Upper lobe of right lung (tissue), 1 donor: ENCODE data around the gene STARD9. TPM values are rescaled to one million over a fixed set of nuclear protein-coding genes. Genes with fewer than 3 reads are reported as not detected.
A peak's percentile ranks its signal among the peaks of the same experiment; 100 is the strongest.

Experiments used
- ATAC-seq: fragments of 200-7000 bp; cut with Tn5 transposase; one replicate; pipeline ENCODE4 v1.9.1; 2020; ENCODE audit warnings: mild to moderate bottlenecking, moderate library complexity
- DNase-seq: peaks from one replicate; pipeline ENCODE4 v3.0.0-alpha.2; 2020
- H3K27ac ChIP-seq: fragments of 200-600 bp; one replicate; pipeline ENCODE4 v1.8.0; 2022
- H3K27me3 ChIP-seq: fragments of 200-600 bp; one replicate; pipeline ENCODE4 v1.8.0; 2022; ENCODE audit warnings: mild to moderate bottlenecking
- H3K36me3 ChIP-seq: fragments of 200-600 bp; one replicate; pipeline ENCODE4 v1.8.0; 2022
- H3K4me1 ChIP-seq: fragments of 200-600 bp; one replicate; pipeline ENCODE4 v1.8.0; 2022
- H3K4me3 ChIP-seq: fragments of 200-600 bp; one replicate; pipeline ENCODE4 v1.8.0; 2022; ENCODE audit warnings: mild to moderate bottlenecking
- H3K9me3 ChIP-seq: fragments of 200-600 bp; one replicate; pipeline ENCODE4 v1.8.0; 2022
- CTCF ChIP-seq: fragments of 200-600 bp; IDR thresholded peaks from one replicate; pipeline ENCODE4 v1.8.0; 2022; ENCODE audit warnings: antibody characterized with exemption
- intact Hi-C: fragments of 100-400 bp; cut with DNase I; formaldehyde crosslinking; loops from one replicate; pipeline ENCODE4 v1.11.0; 2022
- total RNA-seq: library from RNA; stranded (reverse); fragmentation: NEBNext Ultra II Directional; extraction: Animal tissue kit (Norgen Biotek cat#: 25700); gene quantifications from one replicate; pipeline ENCODE4 v1.2.1, GENCODE V29; 2021
- donor health status: DM: no; HTN: yes; CAD: no; lungs with severe emphysema.

STARD9 gene
- total RNA-seq, 1 donor from 2014 or later = 15.4 TPM

GRCh38 chr15:42603978-42604377, 28.6 kb downstream of the STARD9 start:
- DNase-seq (no peak), ATAC-seq (no peak)
- Histone ChIP-seq H3K27me3 (no peaks in the 10 kb centered on the region), H3K36me3 (no peaks in the 10 kb centered on the region), H3K4me1 (peaks cover 36% of the 10 kb centered on the region), H3K4me3 (no peak overlapping the region), H3K27ac (no peak overlapping the region), H3K9me3 (no peaks in the 10 kb centered on the region)
- TF ChIP-seq CTCF = no peak
- intact Hi-C loops = no loop called here

- intact Hi-C loops = no loop called here
- Histone ChIP-seq H3K4me3 (no peak overlapping the region), H3K4me1 (peaks cover 41% of the 10 kb centered on the region), H3K36me3 (no peaks in the 10 kb centered on the region), H3K27ac (peak overlapping the region; percentile 38), H3K9me3 (no peaks in the 10 kb centered on the region), H3K27me3 (no peaks in the 10 kb centered on the region)
- ATAC-seq (peak; percentile 50), DNase-seq (no peak)
- TF ChIP-seq CTCF = no peak
Measured at GRCh38 chr15:42604894-42605744, 29.7 kb downstream of the STARD9 start.

GRCh38 chr15:42605796-42606195, 30.4 kb downstream of the STARD9 start:
- H3K4me1 ChIP-seq = peaks cover 41% of the 10 kb centered on the region
- H3K27me3 ChIP-seq = no peaks in the 10 kb centered on the region
- no peak for ATAC-seq
- no peak for DNase-seq
- peak overlapping the region; percentile 38 for H3K27ac ChIP-seq
- no peaks in the 10 kb centered on the region for H3K9me3 ChIP-seq
- no peak for TF ChIP-seq CTCF
- intact Hi-C loops = no loop called here
- H3K36me3 ChIP-seq = no peaks in the 10 kb centered on the region
- H3K4me3 ChIP-seq = no peak overlapping the region

- Histone ChIP-seq H3K27me3 (no peaks in the 10 kb centered on the region), H3K9me3 (no peaks in the 10 kb centered on the region), H3K27ac (peak overlapping the region; percentile 37), H3K4me1 (peaks cover 41% of the 10 kb centered on the region), H3K36me3 (no peaks in the 10 kb centered on the region), H3K4me3 (no peak overlapping the region)
- DNase-seq = no peak
- no peak for TF ChIP-seq CTCF
- intact Hi-C loops = no loop called here
- peak; percentile 94 for ATAC-seq
Measured at GRCh38 chr15:42608110-42608531, 32.7 kb downstream of the STARD9 start.

GRCh38 chr15:42608752-42609488, 33.5 kb downstream of the STARD9 start:
- DNase-seq (no peak), ATAC-seq (no peak)
- Histone ChIP-seq H3K9me3 (no peaks in the 10 kb centered on the region), H3K4me1 (peaks cover 41% of the 10 kb centered on the region), H3K27me3 (no peaks in the 10 kb centered on the region), H3K36me3 (no peaks in the 10 kb centered on the region), H3K4me3 (no peak overlapping the region), H3K27ac (no peak overlapping the region)
- intact Hi-C loops = no loop called here
- no peak for TF ChIP-seq CTCF
